ENCODE data around the gene LHPP.

DNA sequence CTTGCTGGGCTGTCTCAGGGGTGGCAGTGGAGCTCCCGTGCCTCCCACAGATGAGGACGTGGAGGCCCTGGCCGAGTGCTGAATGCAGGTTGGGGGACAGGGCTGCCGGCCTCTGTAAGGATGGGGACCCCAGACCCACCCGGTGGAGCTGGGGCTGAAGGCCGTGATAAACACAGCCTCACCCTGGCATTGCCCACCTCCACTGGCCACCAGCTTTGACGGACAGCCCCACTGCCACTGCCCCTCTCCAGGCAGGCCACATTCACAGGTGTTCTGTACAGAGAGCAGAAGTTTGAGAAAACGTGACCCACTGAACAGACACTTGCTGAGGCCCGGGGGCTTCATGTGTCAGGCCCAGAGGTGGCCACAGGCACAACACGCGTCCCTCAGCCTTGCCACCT, 126.2 kb downstream of the LHPP start:
- TF ChIP-seq, protein P1, sequence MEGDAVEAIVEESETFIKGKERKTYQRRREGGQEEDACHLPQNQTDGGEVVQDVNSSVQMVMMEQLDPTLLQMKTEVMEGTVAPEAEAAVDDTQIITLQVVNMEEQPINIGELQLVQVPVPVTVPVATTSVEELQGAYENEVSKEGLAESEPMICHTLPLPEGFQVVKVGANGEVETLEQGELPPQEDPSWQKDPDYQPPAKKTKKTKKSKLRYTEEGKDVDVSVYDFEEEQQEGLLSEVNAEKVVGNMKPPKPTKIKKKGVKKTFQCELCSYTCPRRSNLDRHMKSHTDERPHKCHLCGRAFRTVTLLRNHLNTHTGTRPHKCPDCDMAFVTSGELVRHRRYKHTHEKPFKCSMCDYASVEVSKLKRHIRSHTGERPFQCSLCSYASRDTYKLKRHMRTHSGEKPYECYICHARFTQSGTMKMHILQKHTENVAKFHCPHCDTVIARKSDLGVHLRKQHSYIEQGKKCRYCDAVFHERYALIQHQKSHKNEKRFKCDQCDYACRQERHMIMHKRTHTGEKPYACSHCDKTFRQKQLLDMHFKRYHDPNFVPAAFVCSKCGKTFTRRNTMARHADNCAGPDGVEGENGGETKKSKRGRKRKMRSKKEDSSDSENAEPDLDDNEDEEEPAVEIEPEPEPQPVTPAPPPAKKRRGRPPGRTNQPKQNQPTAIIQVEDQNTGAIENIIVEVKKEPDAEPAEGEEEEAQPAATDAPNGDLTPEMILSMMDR (IDR thresholded peaks at IDR 0.05) = no peak
- TF ChIP-seq POLR2A (IDR thresholded peaks at IDR 0.05) = no peak
- no peak for TF ChIP-seq POLR2AphosphoS5 (IDR thresholded peaks at IDR 0.05)
- no peak for TF ChIP-seq EP300 (IDR thresholded peaks at IDR 0.05; ENCODE audit: low read depth)

All from transverse colon (tissue), 4 donors.